AG09319 (cell line): Measurements from ENCODE around the gene SGSM1.

Experiments used
- DNase-seq: peaks from one replicate; pipeline ENCODE4 v3.0.0-alpha.2; 2010; ENCODE audit warnings: low read depth; ENCODE audit errors: extremely low read depth
- TF ChIP-seq, protein P1 (sequence below): IDR thresholded peaks from 2 replicates; pipeline ENCODE4 v1.5.1; 2011; ENCODE audit warnings: low read depth, mild to moderate bottlenecking, inconsistent platforms, low read length, moderate library complexity

Gene SGSM1

DNA sequence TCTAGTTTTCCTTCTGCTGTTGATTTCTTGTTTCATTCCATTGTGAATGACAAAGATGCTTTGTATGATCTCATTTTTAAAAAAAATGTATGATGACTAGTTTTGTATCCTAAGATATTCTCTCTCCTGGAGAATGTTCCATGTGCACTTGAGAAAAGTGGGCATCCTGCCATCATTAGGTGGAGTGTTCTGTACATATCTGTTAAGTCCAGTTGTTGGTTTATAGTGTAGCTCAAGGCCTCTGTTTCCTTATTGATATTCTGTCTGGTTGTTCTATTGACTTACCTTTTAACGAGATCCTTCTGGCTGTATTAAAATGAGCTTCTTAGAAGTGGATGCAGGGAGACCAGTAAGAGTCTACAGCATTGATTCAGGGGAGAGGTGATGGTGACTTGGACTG is 35.2 kb downstream of the SGSM1 start:
- DNase-seq: no peak
- TF ChIP-seq, protein P1, sequence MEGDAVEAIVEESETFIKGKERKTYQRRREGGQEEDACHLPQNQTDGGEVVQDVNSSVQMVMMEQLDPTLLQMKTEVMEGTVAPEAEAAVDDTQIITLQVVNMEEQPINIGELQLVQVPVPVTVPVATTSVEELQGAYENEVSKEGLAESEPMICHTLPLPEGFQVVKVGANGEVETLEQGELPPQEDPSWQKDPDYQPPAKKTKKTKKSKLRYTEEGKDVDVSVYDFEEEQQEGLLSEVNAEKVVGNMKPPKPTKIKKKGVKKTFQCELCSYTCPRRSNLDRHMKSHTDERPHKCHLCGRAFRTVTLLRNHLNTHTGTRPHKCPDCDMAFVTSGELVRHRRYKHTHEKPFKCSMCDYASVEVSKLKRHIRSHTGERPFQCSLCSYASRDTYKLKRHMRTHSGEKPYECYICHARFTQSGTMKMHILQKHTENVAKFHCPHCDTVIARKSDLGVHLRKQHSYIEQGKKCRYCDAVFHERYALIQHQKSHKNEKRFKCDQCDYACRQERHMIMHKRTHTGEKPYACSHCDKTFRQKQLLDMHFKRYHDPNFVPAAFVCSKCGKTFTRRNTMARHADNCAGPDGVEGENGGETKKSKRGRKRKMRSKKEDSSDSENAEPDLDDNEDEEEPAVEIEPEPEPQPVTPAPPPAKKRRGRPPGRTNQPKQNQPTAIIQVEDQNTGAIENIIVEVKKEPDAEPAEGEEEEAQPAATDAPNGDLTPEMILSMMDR: no peak

DNA sequence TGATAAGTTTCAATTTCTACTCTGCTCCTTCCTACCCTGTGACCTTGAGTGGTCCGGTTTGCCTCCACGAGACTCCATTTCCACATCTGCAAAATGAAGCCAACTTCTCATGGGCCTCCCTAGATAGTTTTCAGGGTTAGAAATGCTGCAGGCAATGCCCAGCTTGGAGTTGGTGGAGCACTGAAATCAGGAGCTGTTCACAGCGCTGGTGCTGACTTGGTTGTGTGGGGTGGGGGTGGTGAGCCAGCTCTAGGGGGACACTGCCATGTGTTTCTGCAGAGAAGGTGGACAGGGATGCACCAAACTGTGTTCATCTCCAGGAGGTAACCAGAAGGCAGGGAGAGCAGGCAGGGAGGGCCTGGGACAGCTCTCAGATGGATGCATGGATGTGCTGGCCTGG is 37.0 kb downstream of the SGSM1 start:
- TF ChIP-seq, protein P1: no peak
- no peak for DNase-seq

DNA sequence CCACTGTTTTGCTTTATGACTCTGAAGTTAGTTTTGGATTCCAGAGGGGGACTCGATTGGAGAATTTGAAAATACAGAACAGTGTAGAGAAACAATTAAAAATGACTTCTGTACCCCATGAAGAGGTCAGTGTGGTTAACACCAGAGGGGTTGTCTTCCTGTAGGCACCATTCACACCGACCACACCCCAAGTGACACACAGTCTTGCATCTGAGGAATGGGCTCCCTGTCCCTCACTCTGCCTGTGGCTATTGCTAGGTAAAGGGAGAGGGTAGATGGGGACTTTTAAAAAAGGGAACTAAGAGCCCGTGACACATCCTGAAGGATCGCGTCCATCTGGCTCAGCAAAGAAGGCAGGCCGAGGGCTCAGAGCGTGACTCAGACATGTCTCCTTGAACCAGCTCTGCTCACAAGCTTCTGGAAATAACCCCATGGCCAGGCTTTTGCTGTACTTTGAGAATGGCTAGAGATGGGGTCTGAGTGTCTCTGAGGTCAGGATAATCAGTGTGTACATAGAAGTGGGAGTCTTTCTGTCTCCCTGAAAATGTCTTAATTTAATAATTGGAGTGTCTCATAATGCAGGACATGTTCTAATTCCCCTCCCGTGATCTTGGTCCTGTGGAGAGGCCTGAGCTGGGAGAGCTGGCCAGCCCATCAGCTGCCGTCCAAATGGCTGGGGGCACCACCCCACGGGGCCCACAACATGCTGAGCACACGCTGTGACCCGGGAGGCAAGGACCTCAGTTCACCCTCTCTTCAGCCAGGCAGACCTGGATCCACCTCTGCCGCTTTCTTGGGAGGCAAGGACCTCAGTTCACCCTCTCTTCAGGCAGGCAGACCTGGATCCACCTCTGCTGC is 39.3 kb downstream of the SGSM1 start:
- TF ChIP-seq, protein P1: no peak
- DNase-seq: no peak

DNA sequence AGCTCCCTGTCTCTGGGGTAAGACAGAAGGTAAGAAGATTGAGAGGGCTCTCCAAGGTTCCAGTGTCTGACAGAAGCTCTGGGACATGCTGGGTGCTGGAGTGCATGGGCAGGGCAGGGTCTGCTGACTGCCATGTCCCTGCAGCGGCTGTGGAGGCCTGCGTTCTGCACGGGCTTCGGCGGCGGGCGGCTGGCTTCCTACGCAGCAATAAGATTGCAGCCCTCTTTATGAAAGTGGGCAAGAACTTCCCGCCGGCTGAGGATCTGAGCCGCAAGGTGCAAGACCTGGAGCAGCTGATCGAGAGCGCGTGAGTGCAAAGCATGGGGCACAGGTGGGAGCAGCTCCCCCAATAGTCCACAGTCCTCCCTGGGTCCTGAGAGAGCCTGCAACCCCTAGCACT is 41.5 kb downstream of the SGSM1 start:
- TF ChIP-seq, protein P1: no peak
- no peak for DNase-seq

DNA sequence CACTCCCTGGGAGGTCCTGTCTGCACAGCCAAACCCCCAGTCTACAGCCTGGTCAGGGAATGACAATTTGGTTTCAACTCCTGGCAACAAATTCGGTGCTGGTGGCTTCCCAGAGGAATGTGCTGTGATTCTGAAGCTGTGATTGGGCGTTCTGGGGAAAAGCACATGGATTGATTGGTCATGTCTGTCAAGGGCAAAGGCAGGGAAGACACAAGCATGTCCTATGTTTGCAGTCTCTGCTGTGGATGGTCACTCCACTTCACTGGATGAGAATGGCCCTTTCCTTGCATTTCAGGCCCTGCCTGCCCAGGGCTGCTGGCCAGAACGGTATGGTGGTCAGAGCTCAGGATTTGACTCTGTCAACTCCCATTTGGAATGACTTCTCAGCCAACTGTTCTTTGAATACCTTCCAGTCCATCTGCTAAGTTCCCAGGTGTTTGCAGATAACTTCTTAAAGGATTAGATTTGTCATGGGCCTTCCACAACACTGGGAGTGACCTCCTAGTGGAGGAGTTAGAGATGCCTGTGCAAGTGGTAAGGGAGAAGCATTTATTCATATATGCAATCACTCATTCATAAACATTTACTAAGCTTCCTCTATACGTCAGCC is 42.7 kb downstream of the SGSM1 start:
- DNase-seq: no peak
- TF ChIP-seq, protein P1: no peak

DNA sequence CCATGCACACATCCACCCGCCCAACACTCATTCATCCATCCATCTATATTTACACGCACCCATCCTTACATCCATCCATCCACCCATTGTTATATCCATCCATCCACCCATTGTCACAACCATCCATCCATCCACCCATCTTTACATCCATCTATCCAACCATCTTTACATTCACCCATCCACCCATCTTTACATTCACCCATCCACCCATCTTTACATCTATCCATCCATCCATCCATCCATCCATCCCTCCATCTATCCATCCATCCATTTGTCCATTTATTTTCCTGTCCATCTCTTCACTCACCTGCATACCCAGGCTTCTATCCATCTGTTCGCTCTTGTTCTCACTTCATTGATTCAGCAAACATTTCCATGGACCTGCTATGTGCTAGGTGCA is 49.8 kb downstream of the SGSM1 start:
- TF ChIP-seq, protein P1: no peak
- no peak for DNase-seq

DNA sequence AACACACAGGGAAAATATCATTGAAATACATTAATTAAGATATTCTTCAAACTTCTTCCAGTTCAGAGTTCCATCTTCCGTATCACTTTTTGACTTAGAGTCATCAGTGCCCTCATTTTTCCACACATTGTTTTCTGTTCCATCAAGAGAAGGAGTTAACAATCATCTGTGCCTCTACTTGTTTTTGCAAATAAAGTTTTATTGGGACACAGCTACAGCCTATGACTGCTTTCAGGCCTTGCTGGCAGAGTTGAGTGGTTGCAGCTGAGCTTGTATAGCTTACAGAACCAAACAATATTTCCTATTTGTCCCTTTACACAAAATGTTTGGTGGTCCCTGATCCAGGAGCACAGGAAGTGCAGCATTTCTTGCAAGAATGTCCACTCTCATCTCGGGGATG is 51.6 kb downstream of the SGSM1 start:
- TF ChIP-seq, protein P1: no peak
- DNase-seq: no peak
